HTERT RPE-1 (cell line): ENCODE data around the gene KLKB1.
"Not testable (repeated sequence)": the region's sequence is repeated elsewhere in the genome, so short reads cannot be mapped to it uniquely, and the experiment has no call there.

Experiments used
- in situ Hi-C: fragments of 300-500 bp; cut with MboI; formaldehyde crosslinking; loops from 4 replicates; pipeline ENCODE4 v1.14.3; 2020; ENCODE audit warnings: low sequenced_read_pairs

KLKB1 gene

DNA sequence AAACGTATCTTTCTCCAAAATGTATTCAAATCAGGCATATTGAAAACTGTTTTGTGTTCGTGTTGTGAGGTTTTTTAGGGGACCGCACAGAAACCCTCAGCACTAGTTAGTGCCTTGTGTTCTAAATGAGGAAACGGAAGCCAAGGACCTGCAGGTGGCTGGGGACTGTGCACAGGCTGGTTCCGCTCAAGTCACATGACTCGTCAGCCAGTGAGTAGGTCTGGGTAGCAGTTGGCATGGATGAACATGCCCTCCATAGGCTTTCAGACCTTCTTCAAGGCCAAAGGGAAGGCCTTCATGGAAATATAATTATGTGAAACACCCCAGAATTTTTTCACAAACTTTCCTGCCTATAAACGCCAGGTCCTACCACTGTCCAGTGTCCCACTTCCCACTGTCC lies 37.4 kb downstream of the KLKB1 start:
- in situ Hi-C loops: no loop called here

DNA sequence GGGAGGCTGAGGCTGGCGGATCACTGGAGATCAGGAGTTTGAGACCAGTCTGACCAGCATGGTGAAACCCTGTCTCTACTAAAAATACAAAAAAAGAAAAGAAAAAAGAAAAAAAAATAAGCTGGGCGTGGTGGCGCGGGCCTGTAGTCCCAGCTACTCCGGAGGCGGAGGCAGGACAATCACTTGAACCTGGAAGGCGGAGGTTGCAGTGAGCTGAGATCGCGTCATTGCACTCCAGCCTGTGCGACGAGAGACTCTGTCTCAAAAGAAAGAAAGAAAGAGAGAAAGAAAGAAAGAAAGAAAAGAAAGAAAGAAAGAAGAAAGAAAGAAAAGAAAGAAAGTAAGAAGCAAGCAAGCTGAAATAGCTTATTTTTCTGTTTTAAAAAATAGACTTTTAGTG lies 37.9 kb downstream of the KLKB1 start:
- in situ Hi-C loops: not testable (repeated sequence)

DNA sequence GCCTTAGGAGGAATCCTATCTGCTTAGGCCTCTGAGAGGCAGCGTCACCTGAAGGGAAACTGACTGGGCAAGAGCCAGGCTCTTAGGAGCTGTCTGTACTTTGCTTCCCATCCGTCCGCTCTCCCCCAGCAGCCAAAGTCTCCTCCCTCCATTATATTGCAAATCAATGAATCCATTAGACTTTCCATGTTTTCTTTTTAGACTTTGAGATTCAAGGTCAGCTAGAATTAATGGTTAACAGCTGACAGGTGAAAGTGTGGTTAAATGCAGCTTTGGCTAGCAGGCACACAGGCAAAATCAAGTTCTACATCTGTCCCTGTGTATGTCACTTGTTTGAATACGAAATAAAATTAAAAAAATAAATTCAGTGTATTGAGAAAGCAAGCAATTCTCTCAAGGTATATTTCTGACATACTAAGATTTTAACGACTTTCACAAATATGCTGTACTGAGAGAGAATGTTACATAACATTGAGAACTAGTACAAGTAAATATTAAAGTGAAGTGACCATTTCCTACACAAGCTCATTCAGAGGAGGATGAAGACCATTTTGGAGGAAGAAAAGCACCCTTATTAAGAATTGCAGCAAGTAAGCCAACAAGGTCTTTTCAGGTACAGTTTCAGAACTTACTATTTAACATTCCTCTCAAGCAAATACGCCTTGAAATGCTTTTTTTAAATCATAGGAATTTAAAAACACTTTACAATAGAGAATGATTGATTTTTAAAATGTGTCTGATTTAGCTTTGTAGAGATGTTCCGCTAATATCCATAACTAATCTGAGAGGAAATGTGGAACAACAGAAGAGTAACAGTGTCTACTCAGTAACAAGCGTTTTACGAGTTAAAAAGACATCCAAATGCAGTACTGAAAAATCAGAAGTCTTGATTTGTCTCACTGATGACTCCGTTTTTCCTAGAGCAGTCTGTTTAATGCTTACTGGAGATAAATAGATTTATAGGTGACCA lies 38.7 kb downstream of the KLKB1 start, which contains the start of gene F11:
Gene F11, plus strand, starts transcription at position 507 of the 970 bp plus-strand sequence. CDS start 948 bp downstream, outside the sequence.
- in situ Hi-C loops: no loop called here

DNA sequence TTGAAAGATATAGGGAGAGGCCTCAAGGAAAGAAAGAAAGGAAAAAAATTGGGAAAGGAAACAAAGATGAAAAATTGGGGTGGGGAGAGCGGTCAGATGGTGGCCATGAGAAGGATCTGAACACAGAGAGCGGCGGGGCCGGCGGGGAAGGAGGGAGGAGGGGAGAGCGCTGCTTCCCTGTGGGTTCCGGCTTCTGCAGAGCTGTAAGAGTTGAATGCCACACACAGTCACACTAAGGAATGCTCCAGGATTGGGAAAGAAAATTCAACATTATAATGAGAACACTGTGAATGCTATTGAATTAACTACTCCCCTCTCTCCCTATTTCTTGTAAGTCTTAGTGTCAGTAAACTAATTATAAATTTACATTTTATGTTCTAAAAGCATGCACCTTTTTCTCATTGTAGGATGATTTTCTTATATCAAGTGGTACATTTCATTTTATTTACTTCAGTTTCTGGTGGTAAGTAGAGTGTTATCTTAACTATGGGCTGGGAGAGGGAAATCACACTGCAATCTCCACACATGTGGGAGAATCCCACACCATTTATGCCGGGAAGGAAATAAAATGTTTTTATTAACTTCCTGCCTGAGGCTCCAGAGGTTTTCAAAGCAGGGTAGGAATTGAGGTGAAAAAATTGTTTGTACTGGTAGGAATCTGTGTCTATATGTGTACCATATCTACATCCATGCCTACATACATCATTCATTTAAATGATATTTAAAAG lies 39.6 kb downstream of the KLKB1 start:
- in situ Hi-C loops: no loop called here

DNA sequence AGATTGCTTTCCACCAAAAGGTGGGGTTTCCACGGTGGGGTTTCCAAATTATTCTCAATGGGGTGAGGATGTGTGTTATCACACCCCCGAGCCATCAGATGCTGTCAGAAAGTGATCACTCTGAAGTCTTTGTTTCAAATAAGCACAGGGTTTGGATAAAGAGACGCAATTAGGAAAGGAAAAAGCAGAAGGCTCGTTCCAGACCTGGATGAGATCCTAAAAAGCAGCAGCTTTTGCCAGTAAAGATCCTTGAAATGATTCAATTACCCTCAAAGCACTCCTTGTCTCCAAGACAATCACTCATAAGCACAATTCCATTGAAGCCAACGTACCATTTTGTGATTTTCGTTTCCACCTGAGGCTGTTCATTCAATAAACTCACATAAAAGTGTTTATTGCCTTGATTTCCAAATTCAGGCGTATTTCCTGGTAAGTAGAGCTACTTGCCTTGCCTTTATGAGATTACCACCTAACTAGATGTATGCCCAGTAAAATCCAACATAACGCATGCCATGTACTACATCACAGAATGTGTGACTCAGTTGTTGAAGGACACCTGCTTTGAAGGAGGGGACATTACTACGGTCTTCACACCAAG lies 43.9 kb downstream of the KLKB1 start:
- in situ Hi-C loops: no loop called here

DNA sequence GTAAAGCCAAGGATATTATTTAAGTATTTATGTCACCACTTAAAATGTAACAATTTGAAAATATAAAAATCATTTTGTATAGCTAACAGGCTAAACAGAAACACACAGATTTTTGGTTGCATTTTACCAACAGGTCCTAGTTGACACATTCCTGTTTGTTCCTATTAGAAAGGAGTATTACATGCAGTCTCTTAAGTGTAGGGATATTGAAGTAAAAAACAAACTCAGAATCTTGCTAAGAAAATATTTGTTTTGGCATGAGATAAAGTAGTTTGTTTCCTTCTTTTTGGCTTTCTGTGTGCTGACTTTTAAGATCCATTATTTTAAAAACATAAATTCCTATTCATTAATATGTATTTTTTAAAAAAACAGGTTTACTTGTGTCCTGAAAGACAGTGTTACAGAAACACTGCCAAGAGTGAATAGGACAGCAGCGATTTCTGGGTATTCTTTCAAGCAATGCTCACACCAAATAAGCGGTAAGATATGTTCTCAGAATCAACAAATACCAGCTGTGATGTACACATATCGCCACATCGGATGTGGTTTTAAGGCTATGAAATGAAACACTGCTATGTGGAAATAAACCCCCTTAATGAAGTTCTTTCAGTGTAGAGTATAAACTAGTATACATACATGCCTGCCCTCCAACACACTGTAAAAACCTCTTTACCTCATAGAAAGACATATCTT lies 45.5 kb downstream of the KLKB1 start:
- in situ Hi-C loops: no loop called here

DNA sequence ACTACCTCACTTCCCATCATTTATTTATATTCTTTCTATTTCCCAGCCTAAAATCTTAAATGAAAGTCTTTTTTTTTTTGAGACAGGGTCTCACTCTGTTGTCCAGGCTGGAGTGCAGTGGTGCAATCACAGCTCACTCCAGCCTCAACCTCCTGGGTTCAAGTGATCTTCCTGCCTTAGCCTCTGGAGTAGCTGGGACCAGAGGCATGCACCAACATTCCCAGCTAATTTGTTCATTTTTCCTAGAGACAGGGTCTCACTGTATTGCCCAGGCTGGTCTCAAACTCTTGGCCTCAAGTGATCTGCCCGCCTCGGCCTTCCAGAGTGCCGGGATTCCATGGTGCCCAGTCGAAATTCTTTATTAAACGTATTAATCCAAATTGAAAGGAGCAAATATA lies 46.1 kb downstream of the KLKB1 start:
- in situ Hi-C loops: not testable (repeated sequence)

DNA sequence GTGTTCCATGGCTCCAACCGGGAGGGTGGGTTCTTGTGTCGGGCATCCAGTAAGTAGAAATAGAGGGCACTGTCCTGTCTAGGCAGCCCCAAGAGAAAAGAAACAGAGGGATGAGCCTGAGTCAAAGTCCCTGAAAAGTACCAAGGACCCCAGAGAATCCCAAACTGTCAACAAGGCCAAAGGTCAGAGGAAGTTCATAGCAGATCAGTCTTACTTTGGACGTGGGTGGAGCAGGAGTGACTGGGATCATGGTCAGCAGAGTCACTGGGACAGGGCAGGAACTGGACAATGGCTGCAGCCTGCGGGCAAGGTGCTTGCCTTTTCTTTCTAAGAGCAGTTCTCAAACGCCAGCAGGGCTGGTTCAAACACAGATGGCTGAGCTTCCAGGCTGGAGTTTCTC lies 56.0 kb downstream of the KLKB1 start:
- in situ Hi-C loops: no loop called here

DNA sequence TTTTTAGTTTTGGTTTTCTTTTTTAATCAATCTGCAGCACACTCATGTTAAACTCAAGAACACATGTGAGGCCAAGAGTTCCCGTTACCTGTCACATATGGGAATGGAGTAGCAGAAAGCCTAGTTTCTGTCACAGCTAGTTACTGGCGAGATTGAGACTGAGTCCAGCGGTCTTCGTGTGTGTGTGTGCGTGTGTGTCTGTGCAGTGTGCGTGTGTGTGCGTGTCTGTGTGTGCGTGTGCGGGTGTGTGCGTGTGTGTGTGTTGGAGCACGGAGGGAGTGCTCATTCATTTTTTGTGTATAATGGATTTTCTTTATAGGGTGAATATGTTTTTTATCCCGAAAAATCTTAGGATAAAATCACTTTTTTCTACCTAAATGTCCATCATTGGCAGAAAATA lies 57.8 kb downstream of the KLKB1 start:
- in situ Hi-C loops: no loop called here

DNA sequence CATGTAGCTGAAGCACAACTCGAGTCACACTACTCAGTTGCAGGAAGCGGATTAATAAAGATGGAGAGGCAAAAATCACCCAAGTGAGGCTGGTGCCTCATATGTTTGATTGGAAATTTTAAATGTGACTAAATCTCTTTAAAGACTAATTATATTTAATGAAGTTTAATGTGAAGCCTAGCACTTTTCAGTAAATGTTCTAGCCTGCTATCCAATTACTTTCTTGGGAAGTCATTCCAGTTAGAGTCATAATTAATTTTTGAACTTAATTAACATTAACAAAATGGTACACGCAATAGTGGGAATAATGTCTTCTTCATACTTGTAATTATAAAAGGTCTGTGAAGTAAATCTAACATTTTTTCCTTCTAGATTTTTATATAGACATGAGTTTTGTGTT lies 59.3 kb downstream of the KLKB1 start:
- in situ Hi-C loops: no loop called here

DNA sequence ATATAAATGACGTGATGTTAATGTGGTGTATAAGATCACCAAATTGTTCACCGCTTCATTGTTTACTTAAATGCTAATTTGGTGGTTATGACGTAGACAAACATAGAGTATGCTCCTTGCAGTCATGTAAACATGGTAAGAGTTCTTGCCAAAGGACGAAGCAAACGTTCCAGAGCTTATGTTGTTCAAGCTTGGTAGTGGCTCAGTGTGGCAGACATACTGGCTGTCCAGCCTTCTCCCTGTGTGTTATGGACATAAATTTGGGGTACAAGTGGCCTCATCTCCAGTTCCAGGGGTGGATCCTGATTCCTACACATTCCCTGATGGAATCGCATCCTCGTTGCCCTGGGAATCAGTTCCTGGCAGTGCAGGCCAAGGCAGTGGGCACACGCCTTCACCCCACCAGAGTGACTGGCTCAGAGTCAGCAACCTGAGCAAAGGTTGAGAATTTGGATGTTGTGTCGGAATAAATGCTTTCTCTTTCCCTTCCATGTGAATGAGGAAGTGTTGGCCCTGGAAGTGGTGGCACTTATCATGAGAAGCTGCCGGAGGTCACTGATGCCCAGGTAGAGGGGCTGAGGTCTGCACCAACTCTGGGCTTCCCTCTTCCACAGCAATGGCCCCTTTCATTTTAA lies 64.1 kb downstream of the KLKB1 start:
- in situ Hi-C loops: no loop called here

DNA sequence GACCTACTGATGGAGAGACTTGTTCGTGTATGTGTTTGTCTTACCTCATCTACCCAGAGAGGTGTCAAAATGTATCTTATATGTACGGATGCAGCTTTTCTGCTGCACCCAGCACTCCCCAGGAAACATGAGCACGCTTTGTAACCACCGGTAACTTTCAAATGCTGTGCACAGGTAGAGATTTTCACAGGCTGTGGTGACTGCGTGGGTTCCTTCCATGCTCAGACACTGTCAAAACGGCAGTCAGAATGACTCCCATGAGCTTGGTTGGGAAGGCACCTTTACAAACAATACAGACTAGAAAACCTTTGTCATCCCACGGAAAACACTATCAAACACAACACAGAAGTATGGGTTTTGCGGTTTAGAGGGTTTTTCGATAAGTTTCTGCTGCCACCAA lies 66.9 kb downstream of the KLKB1 start:
- in situ Hi-C loops: no loop called here

DNA sequence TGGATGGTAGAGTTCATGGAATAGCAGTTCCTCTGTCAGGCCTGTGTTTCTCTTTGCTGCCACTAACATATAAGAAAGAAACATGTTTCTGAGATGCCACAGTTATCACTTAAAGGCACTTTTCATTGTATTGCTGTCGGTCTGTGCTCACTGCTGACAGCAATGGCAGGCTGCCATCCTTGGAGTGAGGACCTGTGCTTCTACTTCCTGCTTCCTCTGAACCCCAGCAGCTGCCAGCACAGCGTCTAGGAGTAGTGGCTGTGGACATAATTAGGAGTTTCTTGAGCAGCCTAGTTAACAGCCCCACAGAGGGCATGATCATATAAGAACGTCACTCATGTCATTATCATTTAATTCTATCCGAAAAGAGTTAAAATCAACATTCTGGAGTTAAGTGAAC lies 69.2 kb downstream of the KLKB1 start:
- in situ Hi-C loops: no loop called here

DNA sequence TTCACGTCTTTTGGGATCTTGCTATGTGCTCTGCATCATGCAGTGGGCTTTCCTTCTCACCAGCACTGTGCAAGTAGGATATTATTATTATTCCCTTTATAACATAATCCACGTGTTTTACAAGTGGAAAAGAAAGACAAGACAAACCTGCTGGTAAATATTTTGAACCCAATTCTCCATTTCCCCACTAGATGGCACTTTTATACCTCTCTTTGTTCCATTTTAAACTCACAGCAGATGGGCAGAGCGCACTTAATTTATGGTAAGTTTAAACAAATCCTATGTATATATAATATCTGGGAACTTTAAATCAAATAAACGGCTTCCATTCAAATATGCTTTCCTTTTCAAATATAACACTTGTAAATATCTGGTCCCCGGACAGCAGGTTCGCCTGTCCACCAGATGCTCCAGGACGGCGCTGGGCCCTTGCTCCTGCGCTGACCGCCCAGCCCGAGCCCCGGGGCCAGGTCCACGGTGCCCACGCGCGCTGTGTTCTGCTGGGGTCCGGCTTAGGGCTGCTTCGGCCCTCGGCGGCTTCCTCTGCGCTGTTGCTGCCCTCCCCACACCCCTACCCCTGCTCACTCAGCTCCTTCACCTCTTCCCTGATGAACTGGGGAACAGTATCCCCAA lies 69.8 kb downstream of the KLKB1 start:
- in situ Hi-C loops: no loop called here

DNA sequence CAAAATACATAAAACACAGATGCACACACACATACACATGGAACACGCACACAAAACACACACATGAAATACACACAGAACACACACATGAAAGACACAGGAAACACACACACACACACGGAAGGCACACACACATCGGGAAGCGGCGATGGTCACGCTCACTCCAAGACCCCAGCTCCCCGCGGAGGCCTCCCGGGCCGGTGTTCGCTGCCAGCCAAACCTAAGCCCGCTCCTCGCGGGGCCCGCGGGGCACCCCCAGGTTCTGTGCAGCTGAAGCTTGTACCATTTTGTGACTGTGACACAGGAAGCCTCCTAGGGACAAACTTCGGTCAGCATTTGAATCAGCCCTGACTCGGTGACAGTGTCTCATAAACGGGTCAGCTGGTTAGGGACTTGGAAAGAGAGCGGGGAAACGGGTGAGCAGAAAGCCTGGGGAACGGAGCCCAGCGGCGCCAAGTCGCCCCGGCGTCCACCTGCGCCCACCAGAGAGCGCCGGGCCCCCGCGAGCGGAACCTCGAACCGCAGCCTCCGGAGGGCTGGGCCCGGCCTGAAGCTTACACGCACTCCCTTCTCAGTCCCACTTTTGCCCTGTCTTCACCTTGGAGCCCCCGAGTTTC lies 70.8 kb downstream of the KLKB1 start:
- in situ Hi-C loops: no loop called here

DNA sequence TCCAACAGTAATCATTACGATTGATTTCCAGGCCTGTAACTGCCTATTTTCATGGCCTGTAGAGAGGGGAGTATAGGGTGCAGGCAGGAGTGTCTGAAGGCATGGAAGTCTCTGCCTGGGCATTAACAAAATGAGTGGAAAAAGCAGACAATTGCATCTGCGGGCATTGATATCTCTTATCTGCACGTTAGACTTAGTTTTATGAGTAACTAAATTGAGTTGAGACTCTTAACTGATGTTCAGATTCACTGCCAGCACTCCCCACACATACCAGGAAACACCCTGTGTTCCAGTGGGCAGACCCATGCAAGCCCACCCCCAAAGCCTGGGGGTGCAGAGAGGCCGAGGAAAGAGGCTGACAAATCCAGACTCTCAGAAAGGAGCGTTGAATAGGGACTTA lies 72.0 kb downstream of the KLKB1 start:
- in situ Hi-C loops: no loop called here

DNA sequence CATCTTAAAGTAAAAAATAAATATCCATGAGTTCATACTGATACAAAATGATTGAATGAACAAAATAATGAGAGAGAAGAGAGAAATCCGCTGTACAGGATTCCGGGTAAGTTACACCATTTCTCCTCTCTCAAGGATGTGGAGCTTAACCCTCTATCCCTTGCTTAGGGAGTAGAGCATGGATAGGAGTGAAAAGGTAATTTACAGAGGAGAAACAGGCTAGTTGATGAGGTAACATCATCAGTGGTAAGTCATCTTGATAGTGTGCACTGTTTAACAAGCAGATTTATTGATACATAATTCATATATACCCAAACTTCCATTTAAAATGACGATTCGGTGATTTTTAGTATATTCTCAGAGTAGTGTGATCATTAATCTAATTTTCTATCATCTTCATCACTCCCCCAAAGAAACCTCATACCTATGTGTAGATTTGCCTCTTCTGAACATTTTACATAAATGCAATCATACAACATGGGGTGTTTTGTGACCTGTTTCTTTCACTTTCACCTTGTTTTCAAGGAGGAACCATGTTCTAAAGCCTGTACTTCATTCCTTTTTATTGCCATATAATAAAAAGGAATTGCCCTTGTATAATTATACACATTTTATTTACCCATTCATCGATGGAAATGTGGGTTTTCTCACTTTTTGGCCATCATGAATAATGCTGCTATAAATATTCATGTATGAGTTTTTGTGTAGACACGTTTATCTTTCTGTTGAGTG lies 73.5 kb downstream of the KLKB1 start:
- in situ Hi-C loops: no loop called here

DNA sequence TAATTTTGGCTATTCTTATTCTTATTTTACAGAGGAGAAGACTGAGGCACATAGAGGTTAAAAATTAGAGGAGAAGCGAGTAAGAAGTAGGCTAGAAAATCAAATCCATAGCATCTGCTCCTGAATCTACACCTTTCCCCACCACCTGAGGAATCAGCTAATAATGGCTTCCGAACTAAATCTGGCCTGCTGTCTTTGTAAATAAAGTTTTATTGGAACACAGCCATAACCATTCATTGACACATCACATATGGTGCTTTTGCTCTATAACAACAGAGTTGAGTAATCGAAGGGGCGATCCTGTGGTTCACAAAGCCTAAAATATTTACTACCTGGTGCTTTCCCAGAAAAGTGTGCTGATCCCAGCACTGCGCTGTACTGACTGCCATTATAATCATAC lies 76.9 kb downstream of the KLKB1 start:
- in situ Hi-C loops: no loop called here
